Measurements from ENCODE around the gene NCKAP1.

NCKAP1 gene

DNA sequence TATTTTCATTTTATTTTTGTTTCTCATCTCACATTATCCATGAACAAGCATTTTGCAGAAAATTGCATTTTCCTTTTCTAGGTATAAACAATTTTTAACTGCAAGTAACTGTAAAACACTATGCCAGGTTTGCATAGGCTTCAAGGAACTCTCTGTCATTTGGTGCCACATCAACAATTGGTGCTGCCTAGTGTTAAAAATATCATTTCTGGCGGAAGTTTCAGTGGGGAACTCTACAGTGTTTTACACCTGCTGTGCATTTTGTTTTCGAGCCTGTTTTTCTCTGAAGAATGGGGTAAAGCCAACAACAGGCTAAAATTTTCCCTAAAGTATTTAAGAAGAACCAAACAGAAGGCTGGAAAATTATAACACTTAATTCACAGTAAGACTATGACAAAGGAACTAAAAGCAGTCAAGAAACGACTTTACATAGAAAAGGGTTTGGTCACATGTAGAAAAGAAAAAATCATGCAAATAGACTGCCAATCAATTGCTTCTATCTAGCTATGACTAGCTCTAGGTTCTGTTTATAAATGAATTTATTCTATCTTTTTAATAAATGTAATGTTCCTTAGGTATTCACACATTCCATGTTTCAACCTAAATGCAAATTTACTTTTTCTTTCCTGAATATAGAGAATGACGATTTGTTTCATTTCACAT is 150.4 kb downstream of the NCKAP1 start:
- ATAC-seq, result no peak
- TF ChIP-seq ISL1 (CRISPR knock-in tag; IDR thresholded peaks at IDR 0.05), result no peak
- no peak for TF ChIP-seq ZC3H10 (CRISPR knock-in tag; IDR thresholded peaks at IDR 0.05)
- TF ChIP-seq CSRNP3 (CRISPR knock-in tag; IDR thresholded peaks at IDR 0.05), result no peak
- TF ChIP-seq RARB (CRISPR knock-in tag; IDR thresholded peaks at IDR 0.05), result no peak
- TF ChIP-seq SNAI2 (CRISPR knock-in tag; IDR thresholded peaks at IDR 0.05), result no peak
- TF ChIP-seq, protein P1, sequence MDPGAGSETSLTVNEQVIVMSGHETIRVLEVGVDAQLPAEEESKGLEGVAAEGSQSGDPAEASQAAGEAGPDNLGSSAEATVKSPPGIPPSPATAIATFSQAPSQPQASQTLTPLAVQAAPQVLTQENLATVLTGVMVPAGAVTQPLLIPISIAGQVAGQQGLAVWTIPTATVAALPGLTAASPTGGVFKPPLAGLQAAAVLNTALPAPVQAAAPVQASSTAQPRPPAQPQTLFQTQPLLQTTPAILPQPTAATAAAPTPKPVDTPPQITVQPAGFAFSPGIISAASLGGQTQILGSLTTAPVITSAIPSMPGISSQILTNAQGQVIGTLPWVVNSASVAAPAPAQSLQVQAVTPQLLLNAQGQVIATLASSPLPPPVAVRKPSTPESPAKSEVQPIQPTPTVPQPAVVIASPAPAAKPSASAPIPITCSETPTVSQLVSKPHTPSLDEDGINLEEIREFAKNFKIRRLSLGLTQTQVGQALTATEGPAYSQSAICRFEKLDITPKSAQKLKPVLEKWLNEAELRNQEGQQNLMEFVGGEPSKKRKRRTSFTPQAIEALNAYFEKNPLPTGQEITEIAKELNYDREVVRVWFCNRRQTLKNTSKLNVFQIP (CRISPR knock-in tag; IDR thresholded peaks at IDR 0.05; ENCODE audit: borderline replicate concordance, low read depth), result no peak
- TF ChIP-seq BACH2 (CRISPR knock-in tag; IDR thresholded peaks at IDR 0.05; ENCODE audit: borderline replicate concordance), result no peak
- no peak for TF ChIP-seq GLIS3 (CRISPR knock-in tag; IDR thresholded peaks at IDR 0.05)
- no peak for TF ChIP-seq PPARA (CRISPR knock-in tag; IDR thresholded peaks at IDR 0.05; ENCODE audit: borderline replicate concordance)
- no peak for TF ChIP-seq ZFP3 (CRISPR knock-in tag; IDR thresholded peaks at IDR 0.05)
- TF ChIP-seq CSDC2 (CRISPR knock-in tag; IDR thresholded peaks at IDR 0.05), result no peak
- TF ChIP-seq TOX (CRISPR knock-in tag; IDR thresholded peaks at IDR 0.05; ENCODE audit: borderline replicate concordance), result no peak
- TF ChIP-seq ZNF565 (CRISPR knock-in tag; conservative IDR thresholded peaks at IDR 0.05; ENCODE audit: low read depth), result no peak
- TF ChIP-seq ESRRG (CRISPR knock-in tag; IDR thresholded peaks at IDR 0.05), result no peak
- no peak for TF ChIP-seq TCF4 (CRISPR knock-in tag; IDR thresholded peaks at IDR 0.05; ENCODE audit: borderline replicate concordance)
- TF ChIP-seq, protein P2, sequence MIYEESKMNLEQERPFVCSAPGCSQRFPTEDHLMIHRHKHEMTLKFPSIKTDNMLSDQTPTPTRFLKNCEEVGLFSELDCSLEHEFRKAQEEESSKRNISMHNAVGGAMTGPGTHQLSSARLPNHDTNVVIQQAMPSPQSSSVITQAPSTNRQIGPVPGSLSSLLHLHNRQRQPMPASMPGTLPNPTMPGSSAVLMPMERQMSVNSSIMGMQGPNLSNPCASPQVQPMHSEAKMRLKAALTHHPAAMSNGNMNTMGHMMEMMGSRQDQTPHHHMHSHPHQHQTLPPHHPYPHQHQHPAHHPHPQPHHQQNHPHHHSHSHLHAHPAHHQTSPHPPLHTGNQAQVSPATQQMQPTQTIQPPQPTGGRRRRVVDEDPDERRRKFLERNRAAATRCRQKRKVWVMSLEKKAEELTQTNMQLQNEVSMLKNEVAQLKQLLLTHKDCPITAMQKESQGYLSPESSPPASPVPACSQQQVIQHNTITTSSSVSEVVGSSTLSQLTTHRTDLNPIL (CRISPR knock-in tag; IDR thresholded peaks at IDR 0.05; ENCODE audit: low read depth), result no peak
- no peak for TF ChIP-seq ARNTL (CRISPR knock-in tag; IDR thresholded peaks at IDR 0.05; ENCODE audit: borderline replicate concordance, low read depth)
- no peak for TF ChIP-seq OSR1 (CRISPR knock-in tag; IDR thresholded peaks at IDR 0.05)
- TF ChIP-seq, protein P3, sequence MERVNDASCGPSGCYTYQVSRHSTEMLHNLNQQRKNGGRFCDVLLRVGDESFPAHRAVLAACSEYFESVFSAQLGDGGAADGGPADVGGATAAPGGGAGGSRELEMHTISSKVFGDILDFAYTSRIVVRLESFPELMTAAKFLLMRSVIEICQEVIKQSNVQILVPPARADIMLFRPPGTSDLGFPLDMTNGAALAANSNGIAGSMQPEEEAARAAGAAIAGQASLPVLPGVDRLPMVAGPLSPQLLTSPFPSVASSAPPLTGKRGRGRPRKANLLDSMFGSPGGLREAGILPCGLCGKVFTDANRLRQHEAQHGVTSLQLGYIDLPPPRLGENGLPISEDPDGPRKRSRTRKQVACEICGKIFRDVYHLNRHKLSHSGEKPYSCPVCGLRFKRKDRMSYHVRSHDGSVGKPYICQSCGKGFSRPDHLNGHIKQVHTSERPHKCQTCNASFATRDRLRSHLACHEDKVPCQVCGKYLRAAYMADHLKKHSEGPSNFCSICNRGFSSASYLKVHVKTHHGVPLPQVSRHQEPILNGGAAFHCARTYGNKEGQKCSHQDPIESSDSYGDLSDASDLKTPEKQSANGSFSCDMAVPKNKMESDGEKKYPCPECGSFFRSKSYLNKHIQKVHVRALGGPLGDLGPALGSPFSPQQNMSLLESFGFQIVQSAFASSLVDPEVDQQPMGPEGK (CRISPR knock-in tag; IDR thresholded peaks at IDR 0.05; ENCODE audit: borderline replicate concordance), result no peak
- TF ChIP-seq ZNF8 (CRISPR knock-in tag; IDR thresholded peaks at IDR 0.05), result no peak

GRCh38 chr2:182887093-182887492 is 151.2 kb downstream of the NCKAP1 start:
- no peak for ATAC-seq
- no peak for TF ChIP-seq TCF4 (CRISPR knock-in tag; IDR thresholded peaks at IDR 0.05; ENCODE audit: borderline replicate concordance)
- TF ChIP-seq ZC3H10 (CRISPR knock-in tag; IDR thresholded peaks at IDR 0.05), result no peak
- TF ChIP-seq, protein P1 (CRISPR knock-in tag; IDR thresholded peaks at IDR 0.05; ENCODE audit: borderline replicate concordance, low read depth), result no peak
- TF ChIP-seq ARNTL (CRISPR knock-in tag; IDR thresholded peaks at IDR 0.05; ENCODE audit: borderline replicate concordance, low read depth), result no peak
- no peak for TF ChIP-seq CSDC2 (CRISPR knock-in tag; IDR thresholded peaks at IDR 0.05)
- TF ChIP-seq ESRRG (CRISPR knock-in tag; IDR thresholded peaks at IDR 0.05), result no peak
- TF ChIP-seq BACH2 (CRISPR knock-in tag; IDR thresholded peaks at IDR 0.05; ENCODE audit: borderline replicate concordance), result no peak
- TF ChIP-seq ISL1 (CRISPR knock-in tag; IDR thresholded peaks at IDR 0.05), result no peak
- TF ChIP-seq OSR1 (CRISPR knock-in tag; IDR thresholded peaks at IDR 0.05), result no peak
- TF ChIP-seq ZFP3 (CRISPR knock-in tag; IDR thresholded peaks at IDR 0.05), result no peak
- TF ChIP-seq RARB (CRISPR knock-in tag; IDR thresholded peaks at IDR 0.05), result no peak
- TF ChIP-seq, protein P3 (CRISPR knock-in tag; IDR thresholded peaks at IDR 0.05; ENCODE audit: borderline replicate concordance), result no peak
